Glutamatergic neuron (in vitro differentiated cells): ENCODE results near the gene CHD9. TPM values are rescaled to one million over a fixed set of nuclear protein-coding genes. Genes with fewer than 3 reads are reported as not detected.
A peak's percentile ranks its signal among the peaks of the same experiment; 100 is the strongest.

Experiments used
- DNase-seq: peaks from one replicate; pipeline ENCODE4 v3.0.0; 2022
- H3K27ac Mint-ChIP-seq: one replicate; pipeline ENCODE4 v1.8.0; 2020; ENCODE audit warnings: mild to moderate bottlenecking, mixed read lengths, inconsistent platforms; ENCODE audit not compliant: unreplicated experiment
- H3K27me3 Mint-ChIP-seq: one replicate; pipeline ENCODE4 v1.8.0; 2020; ENCODE audit warnings: mild to moderate bottlenecking, moderate library complexity, mixed read lengths, inconsistent platforms; ENCODE audit not compliant: unreplicated experiment
- H3K36me3 Mint-ChIP-seq: one replicate; pipeline ENCODE4 v1.8.0; 2020; ENCODE audit warnings: mild to moderate bottlenecking, mixed read lengths, inconsistent platforms; ENCODE audit not compliant: unreplicated experiment
- H3K4me1 Mint-ChIP-seq: one replicate; pipeline ENCODE4 v1.8.0; 2020; ENCODE audit warnings: mild to moderate bottlenecking, low read depth, mixed read lengths, inconsistent platforms; ENCODE audit not compliant: unreplicated experiment
- H3K4me3 Mint-ChIP-seq: one replicate; pipeline ENCODE4 v1.8.0; 2020; ENCODE audit warnings: mild to moderate bottlenecking, mixed read lengths, inconsistent platforms; ENCODE audit not compliant: unreplicated experiment
- H3K9me3 Mint-ChIP-seq: one replicate; pipeline ENCODE4 v1.8.0; 2020; ENCODE audit warnings: mild to moderate bottlenecking, moderate library complexity, mixed read lengths, inconsistent platforms; ENCODE audit not compliant: unreplicated experiment
- total RNA-seq: library from RNA; stranded (reverse); fragmentation: NEBNext Ultra II Directional; extraction: Animal tissue kit (Norgen Biotek cat#: 25700); gene quantifications from one replicate; pipeline ENCODE4 v1.2.1, GENCODE V29; 2021; ENCODE audit not compliant: unreplicated experiment
- TF ChIP-seq, protein P1 (sequence below): fragments of 200-600 bp; sonication (generic); IDR thresholded peaks from one replicate; pipeline ENCODE4 v1.5.0; 2021; ENCODE audit not compliant: partially characterized antibody, unreplicated experiment

Gene CHD9
- total RNA-seq, 1 donor from 2014 or later: 120 TPM

DNA sequence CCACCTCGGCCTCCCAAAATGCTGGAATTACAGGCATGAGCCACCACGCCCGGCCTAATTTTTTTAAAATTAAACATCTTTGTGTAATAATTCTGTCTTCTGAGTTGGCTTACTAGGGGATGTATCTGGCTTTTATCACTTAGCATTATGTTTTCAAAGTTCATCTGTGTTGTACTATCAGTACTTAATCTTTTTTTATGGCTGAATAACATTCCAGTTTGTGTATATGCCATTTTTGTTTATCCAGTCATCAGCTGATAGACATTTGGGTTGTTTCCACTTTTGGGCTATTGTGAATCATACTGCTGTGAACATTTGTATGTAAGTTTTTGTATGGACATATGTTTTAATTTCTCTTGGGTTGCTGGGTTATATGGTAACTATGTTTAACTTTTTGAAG is 69.0 kb downstream of the CHD9 start:
- Mint-ChIP-seq H3K4me3 (no peak overlapping the region), H3K9me3 (peaks cover 3% of the 10 kb centered on the region), H3K27ac (no peak overlapping the region), H3K36me3 (no peaks in the 10 kb centered on the region), H3K4me1 (peaks cover 2% of the 10 kb centered on the region), H3K27me3 (no peaks in the 10 kb centered on the region)
- no peak for DNase-seq
- TF ChIP-seq, protein P1, sequence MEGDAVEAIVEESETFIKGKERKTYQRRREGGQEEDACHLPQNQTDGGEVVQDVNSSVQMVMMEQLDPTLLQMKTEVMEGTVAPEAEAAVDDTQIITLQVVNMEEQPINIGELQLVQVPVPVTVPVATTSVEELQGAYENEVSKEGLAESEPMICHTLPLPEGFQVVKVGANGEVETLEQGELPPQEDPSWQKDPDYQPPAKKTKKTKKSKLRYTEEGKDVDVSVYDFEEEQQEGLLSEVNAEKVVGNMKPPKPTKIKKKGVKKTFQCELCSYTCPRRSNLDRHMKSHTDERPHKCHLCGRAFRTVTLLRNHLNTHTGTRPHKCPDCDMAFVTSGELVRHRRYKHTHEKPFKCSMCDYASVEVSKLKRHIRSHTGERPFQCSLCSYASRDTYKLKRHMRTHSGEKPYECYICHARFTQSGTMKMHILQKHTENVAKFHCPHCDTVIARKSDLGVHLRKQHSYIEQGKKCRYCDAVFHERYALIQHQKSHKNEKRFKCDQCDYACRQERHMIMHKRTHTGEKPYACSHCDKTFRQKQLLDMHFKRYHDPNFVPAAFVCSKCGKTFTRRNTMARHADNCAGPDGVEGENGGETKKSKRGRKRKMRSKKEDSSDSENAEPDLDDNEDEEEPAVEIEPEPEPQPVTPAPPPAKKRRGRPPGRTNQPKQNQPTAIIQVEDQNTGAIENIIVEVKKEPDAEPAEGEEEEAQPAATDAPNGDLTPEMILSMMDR: no peak

DNA sequence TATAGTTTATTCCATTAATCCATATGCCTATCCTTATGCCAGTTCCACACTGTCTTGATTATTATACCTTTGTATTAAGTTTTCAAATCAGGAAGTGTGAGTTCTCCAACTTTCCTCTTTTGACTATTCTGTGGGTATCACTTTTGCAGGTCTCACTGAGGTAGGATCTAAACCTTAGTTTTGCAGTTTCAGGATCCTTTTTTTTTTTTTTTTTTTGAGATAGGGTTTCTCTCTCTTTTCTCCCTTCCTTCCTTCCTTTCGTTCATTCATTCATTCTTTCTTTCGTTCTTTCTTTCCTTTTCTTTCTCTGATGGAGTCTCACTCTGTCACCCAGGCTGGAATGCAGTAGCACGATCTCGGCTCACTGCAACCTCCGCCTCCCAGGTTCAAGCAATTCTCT is 71.6 kb downstream of the CHD9 start:
- Mint-ChIP-seq H3K4me1 (peaks cover 7% of the 10 kb centered on the region), H3K4me3 (no peak overlapping the region), H3K36me3 (no peaks in the 10 kb centered on the region), H3K27ac (no peak overlapping the region), H3K9me3 (peaks cover 13% of the 10 kb centered on the region), H3K27me3 (no peaks in the 10 kb centered on the region)
- TF ChIP-seq, protein P1: no peak
- no peak for DNase-seq

DNA sequence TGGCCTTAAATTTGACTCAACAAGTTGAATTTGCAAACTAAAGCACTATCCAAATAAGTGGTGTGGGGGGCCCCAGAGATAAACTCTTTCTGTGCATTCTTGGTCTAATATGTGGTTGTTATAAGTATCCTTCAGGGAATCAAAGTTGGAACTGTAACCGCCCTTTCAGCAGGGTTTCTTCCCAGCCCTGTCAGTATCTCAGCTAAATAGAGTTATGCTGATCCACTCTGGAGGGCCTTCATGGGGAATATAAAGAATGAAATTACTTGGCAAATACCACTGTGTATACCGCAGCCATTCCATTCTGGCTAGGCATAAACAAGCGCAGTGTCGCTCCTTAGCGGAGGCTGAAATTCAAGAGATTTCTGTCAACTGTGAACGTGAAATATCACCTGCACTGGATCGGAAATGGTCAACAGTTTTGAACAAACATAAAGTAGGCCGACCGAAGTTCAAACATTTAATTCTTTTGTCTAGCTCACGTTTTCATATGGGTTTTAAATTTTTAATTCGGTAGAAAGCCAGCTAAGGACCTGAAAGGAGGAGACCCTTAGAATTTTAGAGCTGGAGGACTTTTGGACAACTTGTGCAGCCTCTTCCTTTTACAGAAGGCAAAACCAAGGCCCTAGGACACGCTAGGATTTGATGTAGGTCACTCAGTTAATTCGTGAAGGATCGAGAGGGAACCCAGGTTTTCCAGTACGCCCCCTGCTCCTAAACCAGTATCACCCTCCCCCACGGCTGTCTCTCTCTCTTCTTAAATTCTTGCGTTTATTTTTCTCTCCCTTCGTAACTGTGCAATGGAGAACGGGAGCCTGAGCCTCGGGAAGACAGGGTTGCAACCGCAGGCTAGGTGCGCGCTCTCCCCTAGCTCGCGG is 74.7 kb downstream of the CHD9 start:
- TF ChIP-seq, protein P1: no peak
- Mint-ChIP-seq H3K9me3 (peaks cover 10% of the 10 kb centered on the region), H3K4me1 (peaks cover 10% of the 10 kb centered on the region), H3K27me3 (no peaks in the 10 kb centered on the region), H3K4me3 (peak overlapping the region; percentile 94), H3K27ac (peak overlapping the region; percentile 87), H3K36me3 (no peaks in the 10 kb centered on the region)
- no peak for DNase-seq

DNA sequence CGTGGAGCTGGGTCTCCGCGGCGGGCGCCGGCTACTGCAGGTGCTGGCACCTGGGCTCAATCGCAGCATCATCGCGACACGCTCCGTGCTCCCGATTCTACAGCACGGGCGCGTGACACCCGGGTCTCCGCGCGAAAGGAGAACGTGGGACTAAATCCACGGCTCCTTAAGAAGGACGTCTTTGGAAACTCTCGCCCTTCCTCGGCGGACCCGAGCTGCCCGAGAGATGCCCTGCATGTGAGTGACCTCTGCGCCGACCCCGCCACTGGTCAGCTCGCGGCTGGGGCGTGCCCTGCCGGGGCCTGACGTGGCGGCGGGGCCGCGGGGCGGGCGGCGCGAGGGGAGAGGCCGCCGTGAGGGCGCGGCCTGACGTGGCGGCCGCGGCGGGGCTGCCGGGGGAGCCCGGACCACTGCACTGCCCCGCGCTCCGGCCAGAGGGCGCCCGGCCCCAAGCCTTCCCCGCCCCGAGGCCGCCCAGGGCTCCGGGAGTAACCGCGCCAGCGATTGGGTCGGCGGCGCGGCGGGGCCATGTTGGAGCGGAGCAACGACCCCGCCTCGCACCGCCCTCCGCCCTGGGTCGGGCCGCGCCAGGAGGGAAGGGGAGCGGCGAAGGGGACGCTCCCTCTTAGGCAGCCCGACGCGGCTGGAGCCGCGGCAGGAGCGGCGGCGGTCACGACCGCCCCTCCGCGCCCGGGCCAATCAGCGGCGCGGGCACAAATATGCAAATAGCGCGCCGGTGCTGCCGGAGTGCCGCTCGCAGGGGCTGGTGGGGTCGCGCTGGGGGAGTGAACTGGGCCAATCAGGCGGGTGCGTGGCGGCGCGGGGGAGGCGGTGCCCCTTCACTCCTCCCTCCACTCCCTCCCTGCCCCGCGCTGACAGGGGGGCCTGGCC is 75.6 kb downstream of the CHD9 start:
- H3K4me1 Mint-ChIP-seq: peaks cover 10% of the 10 kb centered on the region
- TF ChIP-seq, protein P1: peak; percentile 47
- H3K36me3 Mint-ChIP-seq: no peaks in the 10 kb centered on the region

More for the DNA sequence above, 75.6 kb downstream of the CHD9 start:
- Mint-ChIP-seq H3K27me3 (no peaks in the 10 kb centered on the region), H3K9me3 (peaks cover 10% of the 10 kb centered on the region), H3K27ac (peak overlapping the region; percentile 87), H3K4me3 (peak overlapping the region; percentile 94)
- DNase-seq: peak; percentile 97
